Subcutaneous preadipocyte (primary cell): ENCODE measurements around the gene COL4A5. TPM values are rescaled to one million over a fixed set of nuclear protein-coding genes. Genes with fewer than 3 reads are reported as not detected.

Experiments
- small RNA-seq: library from RNA; depleted of rRNA; stranded (forward); fragments of <200 nt; gene quantifications from one replicate; pipeline ENCODE3, GENCODE V24; 2012
- total RNA-seq: library from RNA; depleted of rRNA; stranded (reverse); fragments of >200 nt; gene quantifications from 2 replicates; pipeline ENCODE4 v1.2.3, GENCODE V29; 2012

The COL4A5 gene
- total RNA-seq = 18.0 and 34.8 TPM in 2 replicates

GRCh38 chrX:108439426-108439942 is at the start of gene COL4A5:
Gene COL4A5 (plus strand): TSS chrX:108439838. CDS start chrX:108440126, 288 bp downstream.

GRCh38 chrX:108438110-108438623 is 1.5 kb upstream of the COL4A5 start, which contains the start of gene COL4A6:
Gene COL4A6 (minus strand): TSS chrX:108438422. CDS start chrX:108438196, 226 bp downstream.

DNA sequence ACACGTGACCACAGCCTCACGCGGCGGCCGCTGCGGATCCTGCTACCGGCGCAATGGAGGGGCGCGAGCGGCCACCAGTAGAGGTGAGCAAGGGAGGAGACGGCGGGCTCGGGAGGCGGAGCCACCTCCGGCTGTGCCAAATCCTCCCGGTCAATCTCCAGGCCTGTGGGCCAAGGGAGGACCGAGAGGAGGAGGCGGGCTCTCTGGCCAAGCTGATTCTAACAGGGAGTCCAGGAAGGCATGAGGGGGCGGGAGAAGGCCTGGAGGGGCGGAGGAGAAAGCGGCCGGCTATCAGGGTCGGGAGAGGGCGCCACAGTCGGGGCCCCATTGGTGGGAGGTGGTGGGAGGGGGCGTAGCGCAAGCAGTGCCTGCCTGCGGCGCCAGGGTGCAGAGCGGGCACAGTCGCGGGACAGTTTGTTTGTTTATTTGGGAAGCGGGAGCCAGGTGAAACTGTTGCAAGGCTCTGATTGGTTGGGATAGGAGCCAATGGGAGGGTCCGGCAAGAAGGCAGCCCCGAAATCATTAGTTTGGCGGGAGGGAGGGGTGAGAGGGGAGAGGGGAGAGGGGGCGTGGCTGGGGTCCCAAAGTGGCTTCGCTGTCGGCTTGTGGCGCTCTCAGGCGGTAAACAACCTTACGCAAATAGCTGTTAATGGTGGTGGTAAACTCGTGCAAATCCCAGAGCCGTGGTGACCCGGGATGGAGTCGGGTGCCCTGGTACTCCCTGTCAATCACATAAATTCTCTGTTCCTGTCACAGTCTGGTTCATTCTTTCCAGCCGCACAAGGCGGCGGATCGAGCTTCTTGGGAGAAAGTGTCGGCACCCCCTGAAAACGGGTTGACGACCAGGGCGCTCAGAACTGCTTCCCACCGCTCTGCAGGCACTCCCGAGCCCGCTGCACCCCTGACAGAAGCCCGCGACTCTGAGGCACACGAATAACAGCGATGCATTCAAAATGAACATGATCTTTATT is 297.2 kb downstream of the COL4A5 start, which contains the start of gene IRS4:
Gene IRS4, minus strand, starts transcription at position 55 of the 971 bp plus-strand sequence.

Small RNA genes lying within 50 kb of the gene (small RNA-seq; reads per million reads assigned to genes)
- gene RF00019 = not detected

Other genes with a start within 250 kb of the COL4A5 start
- gene COL4A6, start 1.4 kb upstream of the COL4A5 start, total RNA-seq = 1.5 and 5.9 TPM in 2 replicates